HepG2 (cell line): ENCODE measurements around the gene CACHD1. TPM values are rescaled to one million over a fixed set of nuclear protein-coding genes. Genes with fewer than 3 reads are reported as not detected.

Experiments
- ATAC-seq: fragments of 200-7000 bp; cut with Tn5 transposase; 3 replicates; pipeline ENCODE4 v1.9.1; 2020; ENCODE audit warnings: mild to moderate bottlenecking, moderate library complexity
- BruUV-seq: library from RNA; stranded (reverse); fragments of 400-500 nt; replicated peaks from 2 replicates; lab custom pipeline; 2021; lab: Mats Ljungman, UMichigan
- CTCF ChIA-PET: fragments of 300-600 bp; formaldehyde crosslinking; extraction: SDS; loops from one replicate; lab custom pipeline; 2021; ENCODE audit warnings: low total read pairs, inconsistent platforms, low intra/inter-chr PET ratio; lab: Yijun Ruan, JAX
- POLR2A ChIA-PET: fragments of 350-600 bp; sonication (Branson Sonifier 250); formaldehyde crosslinking; loops from one replicate; lab custom pipeline; 2020; ENCODE audit warnings: antibody characterized with exemption, inconsistent platforms; lab: Yijun Ruan, JAX
- DNase-seq: peaks from one replicate; pipeline ENCODE4 v3.0.0-alpha.2; 2015; ENCODE audit warnings: low spot score
- FAIRE-seq: peaks from 3 replicates; lab custom pipeline; 2011; peaks lifted over from hg19 to GRCh38; lab: Jason Lieb, UNC
- H2AFZ ChIP-seq: one replicate; pipeline ENCODE4 v1.6.1; 2011; ENCODE audit warnings: low read length, inconsistent platforms
- H3K27ac ChIP-seq: fragments of 300-600 bp; 3 replicates; pipeline ENCODE4 v1.8.0; 2011; ENCODE audit warnings: mixed run types, mild to moderate bottlenecking, mixed read lengths, low read length, inconsistent platforms; ENCODE audit not compliant: insufficient read depth; ENCODE audit errors: extremely low read length
- H3K27me3 ChIP-seq, 2 experiments: fragments of 200-600 bp in 1 of 2; 2 replicates in 1 of 2; 3 replicates in 1 of 2; pipeline versions ENCODE4 v1.6.0 to v1.8.0; 2011; ENCODE audit warnings: low read length in 2 of 2, mild to moderate bottlenecking in 2 of 2, moderate library complexity in 2 of 2, inconsistent platforms in 1 of 2; ENCODE audit not compliant: insufficient read depth in 2 of 2, control insufficient read depth in 1 of 2
- H3K36me3 ChIP-seq, 2 experiments: fragments of 200-600 bp in 1 of 2; replicated peaks in 1 of 2; 2 replicates in 1 of 2; 3 replicates in 1 of 2; pipeline versions ENCODE4 v1.5.1 to v1.8.0; 2011; ENCODE audit warnings: low read length in 2 of 2, inconsistent platforms in 1 of 2; ENCODE audit not compliant: insufficient read depth in 2 of 2, control insufficient read depth in 1 of 2
- H3K4me1 ChIP-seq: 2 replicates; pipeline ENCODE4 v1.5.1; 2012; ENCODE audit warnings: low read length, inconsistent platforms; ENCODE audit not compliant: insufficient read depth
- H3K4me2 ChIP-seq: 2 replicates; pipeline ENCODE4 v1.6.0; 2011; ENCODE audit warnings: low read depth, low read length, inconsistent platforms
- H3K4me3 ChIP-seq, 3 experiments: fragments of 200-600 bp in 1 of 3; sonication (generic), shearing (Covaris generic) in 1 of 3; replicated peaks in 1 of 3; 2 replicates each; pipeline ENCODE4 v1.5.1; 2011 to 2016; ENCODE audit warnings: low read length in 3 of 3, inconsistent platforms in 2 of 3, low read depth in 2 of 3, mild to moderate bottlenecking in 2 of 3, control low read depth in 1 of 3, mixed read lengths in 1 of 3; ENCODE audit not compliant: insufficient read depth in 1 of 3
- H3K79me2 ChIP-seq: one replicate; pipeline ENCODE4 v1.6.1; 2011; ENCODE audit warnings: low read length, inconsistent platforms; ENCODE audit not compliant: insufficient read depth
- H3K9ac ChIP-seq: 2 replicates; pipeline ENCODE4 v1.6.0; 2011; ENCODE audit warnings: mild to moderate bottlenecking, low read depth, low read length, inconsistent platforms; ENCODE audit not compliant: insufficient read depth
- H3K9me3 ChIP-seq: 2 replicates; pipeline ENCODE4 v1.5.1; 2012; ENCODE audit warnings: mild to moderate bottlenecking, low read length
- H4K20me1 ChIP-seq: 2 replicates; pipeline ENCODE4 v1.6.0; 2011; ENCODE audit warnings: inconsistent platforms, mild to moderate bottlenecking, low read length, moderate library complexity; ENCODE audit not compliant: insufficient read depth
- CEBPB ChIP-seq: IDR thresholded peaks from 2 replicates; pipeline ENCODE4 v1.6.1; 2011; ENCODE audit warnings: low read depth, low read length, improper control_type of control experiment, borderline replicate concordance
- MAX ChIP-seq: IDR thresholded peaks from 2 replicates; pipeline ENCODE4 v1.6.1; 2012; ENCODE audit warnings: inconsistent platforms
- ZBTB33 ChIP-seq: sonication (generic); formaldehyde crosslinking; IDR thresholded peaks from 2 replicates; pipeline ENCODE4 v1.4.0; 2020; ENCODE audit warnings: missing genetic modification reagents
- ZNF441 ChIP-seq: sonication (generic); formaldehyde crosslinking; IDR thresholded peaks from 2 replicates; pipeline ENCODE4 v1.7.0; 2021; ENCODE audit warnings: missing genetic modification reagents, borderline replicate concordance
- ZNF468 ChIP-seq: sonication (generic); formaldehyde crosslinking; IDR thresholded peaks from 2 replicates; pipeline ENCODE4 v1.8.0; 2022; ENCODE audit warnings: mild to moderate bottlenecking, moderate library complexity, missing genetic modification reagents
- ZNF552 ChIP-seq: sonication (generic); formaldehyde crosslinking; IDR thresholded peaks from 2 replicates; pipeline ENCODE4 v1.9.0; 2022; ENCODE audit warnings: missing genetic modification reagents, mild to moderate bottlenecking, borderline replicate concordance
- ZNF557 ChIP-seq: sonication (generic); formaldehyde crosslinking; IDR thresholded peaks from 2 replicates; pipeline ENCODE4 v1.4.0; 2020; ENCODE audit warnings: missing genetic modification reagents
- ZNF570 ChIP-seq: sonication (generic); formaldehyde crosslinking; IDR thresholded peaks from 2 replicates; pipeline ENCODE4 v1.4.0; 2020; ENCODE audit warnings: mild to moderate bottlenecking, missing genetic modification reagents, borderline replicate concordance
- ZNF607 ChIP-seq: sonication (generic); formaldehyde crosslinking; IDR thresholded peaks from 2 replicates; pipeline ENCODE4 v1.5.1; 2020; ENCODE audit warnings: missing genetic modification reagents, mild to moderate bottlenecking, borderline replicate concordance
- WGBS: methylation state at CpG from one replicate; pipeline ENCODE4 v1.1.6; 2017; ENCODE audit warnings: low lambda C conversion rate; 5-methylcytosine and 5-hydroxymethylcytosine counted together
- in situ Hi-C: cut with HindIII; loops from 2 replicates; pipeline ENCODE4 v1.10.0; 2017; ENCODE audit warnings: low pct_unique_long_range_greater_than_20kb; ENCODE audit not compliant: extremely low pct_ligation_motif_present
- intact Hi-C: fragments of 100-400 bp; cut with micrococcal nuclease; formaldehyde crosslinking; loops from one replicate; pipeline ENCODE4 v1.10.0; 2022; ENCODE audit not compliant: unreplicated experiment
- polyA plus RNA-seq, 8 experiments: library from polyadenylated mRNA; depleted of rRNA in 3 of 8; stranded (reverse) in 7 of 8; unstranded in 1 of 8; fragments of >200 nt; fragmentation: Illumina TruSeq in 4 of 8; extraction: Trizol in 4 of 8; gene quantifications; 2 replicates each; pipeline versions ENCODE4 v1.2.1 to v1.2.3, GENCODE V29; 2011 to 2016; ENCODE audit warnings: low read depth in 4 of 8, missing spikeins in 1 of 8, mixed read lengths in 1 of 8; ENCODE audit not compliant: insufficient read depth in 1 of 8
- total RNA-seq, 5 experiments: library from RNA; depleted of rRNA; stranded (reverse); fragments of >200 nt; fragmentation: Illumina TruSeq; extraction: Trizol; gene quantifications; 2 replicates each; pipeline ENCODE4 v1.2.3, GENCODE V29; 2016; ENCODE audit warnings: low read depth in 1 of 5

Gene CACHD1
- total and polyA plus RNA-seq, 2 of the 13 experiments (the other 11 are each of a cell fraction or from before 2014, with no cell fraction given) = 0.11 TPM; not detected in 1

- TF ChIP-seq ZNF570 (CRISPR knock-in tag) (no peak), ZNF552 (CRISPR knock-in tag) (no peak), ZNF468 (CRISPR knock-in tag) (no peak), MAX (no peak)
- TF ChIP-seq, all 625 proteins: peak for 0
- no peak overlapping the region for H3K27ac ChIP-seq
- ChIA-PET POLR2A (no interaction called here), CTCF (no interaction called here)
- no peaks in the 10 kb centered on the region for H3K9me3 ChIP-seq
- no peak for FAIRE-seq
- H3K4me3 ChIP-seq = no peak overlapping the region
- H3K36me3 ChIP-seq = no peaks in the 10 kb centered on the region
- no peaks in the 10 kb centered on the region for H4K20me1 ChIP-seq
- no TSS peak for BruUV-seq
- H3K4me2 ChIP-seq = no peak overlapping the region
- peaks cover 3 to 27% of the 10 kb centered on the region in 2 experiments; a peak in 4 of 5 replicates for H3K27me3 ChIP-seq
- ATAC-seq = no peak
- H3K4me1 ChIP-seq = no peaks in the 10 kb centered on the region
- no peak overlapping the region for H3K9ac ChIP-seq
- H3K79me2 ChIP-seq = no peaks in the 10 kb centered on the region
- WGBS = 11% methylated on average over 2 of the region's 2 CpGs
- DNase-seq = no peak
- no peak overlapping the region for H2AFZ ChIP-seq
- intact Hi-C loops (no loop called here), in situ Hi-C loops (no loop called here)
Measured at GRCh38 chr1:64474665-64475439, 4.9 kb downstream of the CACHD1 start.

GRCh38 chr1:64476251-64476952 is 6.5 kb downstream of the CACHD1 start:
- Histone ChIP-seq H3K9ac (no peak overlapping the region), H3K27ac (no peak overlapping the region), H4K20me1 (no peaks in the 10 kb centered on the region), H3K9me3 (no peaks in the 10 kb centered on the region), H3K79me2 (no peaks in the 10 kb centered on the region), H3K36me3 (no peaks in the 10 kb centered on the region), H3K4me3 (no peak overlapping the region), H3K4me2 (no peak overlapping the region), H3K27me3 (peaks cover 0 to 15% of the 10 kb centered on the region in 2 experiments; a peak in 3 of 5 replicates), H2AFZ (no peak overlapping the region), H3K4me1 (no peaks in the 10 kb centered on the region)
- BruUV-seq = no TSS peak
- intact Hi-C loops = no loop called here
- FAIRE-seq = no peak
- ATAC-seq = no peak
- ChIA-PET POLR2A (no interaction called here), CTCF (no interaction called here)
- in situ Hi-C loops = no loop called here
- no peak for DNase-seq
- TF ChIP-seq ZNF557 (CRISPR knock-in tag) (no peak), ZNF607 (CRISPR knock-in tag) (no peak), CEBPB (peak; percentile 44; the same call in 1 of the 2 replicates), ZNF441 (CRISPR knock-in tag) (no peak), ZBTB33 (no peak)
- 52% methylated on average over 4 of the region's 4 CpGs for WGBS
